IMR-90 (cell line): ENCODE results near the gene UBL7. TPM values are rescaled to one million over a fixed set of nuclear protein-coding genes. Genes with fewer than 3 reads are reported as not detected.
A peak's percentile ranks its signal among the peaks of the same experiment; 100 is the strongest.

Source experiments
- ATAC-seq: fragments of 200-7000 bp; cut with Tn5 transposase; 2 replicates; pipeline ENCODE4 v1.9.1; 2020; ENCODE audit warnings: low read depth, mild to moderate bottlenecking, moderate library complexity
- BruUV-seq: library from RNA; stranded (reverse); fragments of 400-500 nt; replicated peaks from 2 replicates; lab custom pipeline; 2021; lab: Mats Ljungman, UMichigan
- CTCF ChIA-PET: fragments of 300-600 bp; formaldehyde crosslinking; extraction: SDS; loops from one replicate; lab custom pipeline; 2021; ENCODE audit warnings: antibody characterized with exemption; lab: Yijun Ruan, JAX
- POLR2A ChIA-PET: fragments of 300-600 bp; sonication (Branson Sonifier 250); formaldehyde crosslinking; loops from one replicate; lab custom pipeline; 2022; ENCODE audit warnings: antibody characterized with exemption; ENCODE audit not compliant: unreplicated experiment; lab: Charles Lee
- DNase-seq: peaks from one replicate; pipeline ENCODE4 v3.0.0; 2013
- H2AFZ ChIP-seq: replicated peaks from 2 replicates; pipeline ENCODE3; 2013; ENCODE audit warnings: low read length, mild to moderate bottlenecking; ENCODE audit not compliant: poor library complexity
- H2AK5ac ChIP-seq: 2 replicates; pipeline ENCODE4 v1.6.1; 2013; ENCODE audit warnings: low read depth, low read length, inconsistent platforms
- H2AK9ac ChIP-seq: replicated peaks from 2 replicates; pipeline ENCODE3; 2013; ENCODE audit warnings: mild to moderate bottlenecking, low read depth, low read length, moderate library complexity; ENCODE audit not compliant: poor library complexity
- H2BK120ac ChIP-seq: 2 replicates; pipeline ENCODE4 v1.6.1; 2013; ENCODE audit warnings: low read depth, low read length, inconsistent platforms
- H2BK15ac ChIP-seq: 3 replicates; pipeline ENCODE4 v1.6.1; 2013; ENCODE audit warnings: low read depth, low read length, inconsistent platforms
- H2BK20ac ChIP-seq: 2 replicates; pipeline ENCODE4 v1.6.1; 2013; ENCODE audit warnings: low read depth, mild to moderate bottlenecking, inconsistent platforms, low read length, moderate library complexity
- H2BK5ac ChIP-seq: 2 replicates; pipeline ENCODE4 v1.6.1; 2013; ENCODE audit warnings: mild to moderate bottlenecking, low read depth, low read length, inconsistent platforms; ENCODE audit not compliant: poor library complexity, severe bottlenecking
- H3K14ac ChIP-seq: replicated peaks from 2 replicates; pipeline ENCODE4 v1.6.1; 2013; ENCODE audit warnings: low read depth, low read length, inconsistent platforms
- H3K18ac ChIP-seq: 2 replicates; pipeline ENCODE4 v1.6.1; 2013; ENCODE audit warnings: low read depth, low read length, control low read depth
- H3K23ac ChIP-seq: 2 replicates; pipeline ENCODE4 v1.6.1; 2013; ENCODE audit warnings: low read depth, low read length, inconsistent platforms
- H3K27ac ChIP-seq: 2 replicates; pipeline ENCODE4 v1.5.1; 2013; ENCODE audit warnings: mild to moderate bottlenecking, control low read depth, low read length; ENCODE audit not compliant: insufficient read depth
- H3K27me3 ChIP-seq: 2 replicates; pipeline ENCODE4 v1.6.1; 2013; ENCODE audit warnings: low read length; ENCODE audit not compliant: control insufficient read depth, insufficient read depth
- H3K36me3 ChIP-seq: 2 replicates; pipeline ENCODE4 v1.6.1; 2013; ENCODE audit warnings: low read length, mixed read lengths; ENCODE audit not compliant: control insufficient read depth, insufficient read depth
- H3K4ac ChIP-seq: 2 replicates; pipeline ENCODE4 v1.6.1; 2013; ENCODE audit warnings: low read depth, low read length, inconsistent platforms
- H3K4me1 ChIP-seq: 2 replicates; pipeline ENCODE4 v1.6.1; 2013; ENCODE audit warnings: low read length, mixed read lengths; ENCODE audit not compliant: control insufficient read depth, insufficient read depth
- H3K4me2 ChIP-seq: 2 replicates; pipeline ENCODE4 v1.6.1; 2013; ENCODE audit warnings: low read depth, mild to moderate bottlenecking, control low read depth, low read length, moderate library complexity
- H3K4me3 ChIP-seq: 2 replicates; pipeline ENCODE4 v1.5.1; 2013; ENCODE audit warnings: low read depth, mild to moderate bottlenecking, control low read depth, low read length, moderate library complexity; ENCODE audit not compliant: insufficient read depth
- H3K56ac ChIP-seq: 2 replicates; pipeline ENCODE4 v1.6.1; 2013; ENCODE audit warnings: low read length, inconsistent platforms; ENCODE audit not compliant: insufficient read depth; ENCODE audit errors: extremely low read depth
- H3K79me1 ChIP-seq, 2 experiments: 2 replicates each; pipeline ENCODE4 v1.6.1; 2013; ENCODE audit warnings: low read length in 2 of 2, inconsistent platforms in 1 of 2, low read depth in 1 of 2
- H3K9ac ChIP-seq: 2 replicates; pipeline ENCODE4 v1.6.1; 2013; ENCODE audit warnings: low read depth, low read length, control low read depth
- H3K9me1 ChIP-seq: 2 replicates; pipeline ENCODE4 v1.6.1; 2013; ENCODE audit warnings: low read length, inconsistent platforms; ENCODE audit not compliant: insufficient read depth
- H3K9me3 ChIP-seq: 2 replicates; pipeline ENCODE4 v1.6.1; 2013; ENCODE audit warnings: low read length; ENCODE audit not compliant: control insufficient read depth, insufficient read depth
- H4K20me1 ChIP-seq: 2 replicates; pipeline ENCODE4 v1.6.1; 2013; ENCODE audit warnings: low read length, inconsistent platforms; ENCODE audit not compliant: insufficient read depth
- H4K5ac ChIP-seq: 2 replicates; pipeline ENCODE4 v1.6.1; 2013; ENCODE audit warnings: mild to moderate bottlenecking, low read depth, low read length, control low read depth
- H4K8ac ChIP-seq, 2 experiments: 2 replicates each; pipeline ENCODE4 v1.6.1; 2013; ENCODE audit warnings: low read depth in 2 of 2, low read length in 2 of 2, control low read depth in 1 of 2, inconsistent platforms in 1 of 2
- H4K91ac ChIP-seq: 2 replicates; pipeline ENCODE4 v1.6.1; 2013; ENCODE audit warnings: low read depth, low read length, inconsistent platforms; ENCODE audit not compliant: insufficient read depth
- BHLHE40 ChIP-seq: fragments of 150-350 bp; IDR thresholded peaks from 2 replicates; pipeline ENCODE4 v1.6.1; 2016; ENCODE audit warnings: mild to moderate bottlenecking, low read depth, low read length
- CEBPB ChIP-seq: IDR thresholded peaks from 2 replicates; pipeline ENCODE4 v1.6.1; 2012; ENCODE audit warnings: low read depth, low read length, improper control_type of control experiment
- CHD1 ChIP-seq: IDR thresholded peaks from 2 replicates; pipeline ENCODE4 v1.6.1; 2012; ENCODE audit warnings: low read depth, low read length, improper control_type of control experiment
- CTCF ChIP-seq: conservative IDR thresholded peaks from 2 replicates; pipeline ENCODE4 v1.5.1; 2012; ENCODE audit warnings: mild to moderate bottlenecking, low read depth, low read length, improper control_type of control experiment
- FOS ChIP-seq: fragments of 150-350 bp; IDR thresholded peaks from 2 replicates; pipeline ENCODE4 v1.6.1; 2016; ENCODE audit warnings: low read depth, low read length
- MAFK ChIP-seq: IDR thresholded peaks from 2 replicates; pipeline ENCODE4 v1.6.1; 2012; ENCODE audit warnings: low read depth, low read length, improper control_type of control experiment
- MAZ ChIP-seq: IDR thresholded peaks from 2 replicates; pipeline ENCODE4 v1.6.1; 2012; ENCODE audit warnings: low read depth, mild to moderate bottlenecking, low read length, improper control_type of control experiment, moderate library complexity, borderline replicate concordance
- MXI1 ChIP-seq: IDR thresholded peaks from 2 replicates; pipeline ENCODE4 v1.6.1; 2012; ENCODE audit warnings: low read depth, mild to moderate bottlenecking, low read length, moderate library complexity, borderline replicate concordance
- NFE2L2 ChIP-seq: fragments of 150-350 bp; IDR thresholded peaks from 2 replicates; pipeline ENCODE4 v1.6.1; 2016; ENCODE audit warnings: low read depth, mild to moderate bottlenecking, low read length
- POLR2A ChIP-seq: IDR thresholded peaks from 2 replicates; pipeline ENCODE4 v1.6.1; 2012; ENCODE audit warnings: mild to moderate bottlenecking, low read depth, low read length
- RAD21 ChIP-seq: IDR thresholded peaks from 2 replicates; pipeline ENCODE4 v1.6.1; 2012; ENCODE audit warnings: low read length, improper control_type of control experiment
- RCOR1 ChIP-seq: IDR thresholded peaks from 2 replicates; pipeline ENCODE4 v1.6.1; 2012; ENCODE audit warnings: mild to moderate bottlenecking, low read length, improper control_type of control experiment; ENCODE audit not compliant: insufficient replicate concordance
- RFX5 ChIP-seq: IDR thresholded peaks from 2 replicates; pipeline ENCODE4 v1.8.0; 2012; ENCODE audit warnings: low read depth, mild to moderate bottlenecking, low read length, moderate library complexity
- SMC3 ChIP-seq: fragments of 150-350 bp; IDR thresholded peaks from 2 replicates; pipeline ENCODE4 v1.6.1; 2016; ENCODE audit warnings: low read depth, mild to moderate bottlenecking, antibody characterized with exemption, low read length, moderate library complexity
- WGBS, 2 experiments: methylation state at CpG; one replicate each; pipeline versions ENCODE4 v1.1.5 to v1.1.7; 2013; ENCODE audit warnings: missing lambda C conversion rate in 2 of 2; ENCODE audit not compliant: insufficient read length in 1 of 2; ENCODE audit errors: extremely low coverage in 2 of 2; 5-methylcytosine and 5-hydroxymethylcytosine counted together
- dilution Hi-C: fragments of 300-500 bp; cut with HindIII; formaldehyde crosslinking; loops from one replicate; pipeline ENCODE4 v1.14.3; 2018; ENCODE audit warnings: low sequenced_read_pairs; ENCODE audit not compliant: unreplicated experiment
- in situ Hi-C: fragments of 300-500 bp; cut with MboI; formaldehyde crosslinking; loops from 3 replicates; pipeline ENCODE4 v1.14.3; 2019; ENCODE audit warnings: low sequenced_read_pairs, inconsistent platforms, mixed read lengths
- intact Hi-C: fragments of 100-400 bp; cut with micrococcal nuclease; formaldehyde crosslinking; loops from 2 replicates; pipeline ENCODE4 v1.10.0; 2022
- polyA plus RNA-seq, 3 experiments: library from polyadenylated mRNA; depleted of rRNA; stranded (reverse); fragments of >200 nt; gene quantifications; 2 replicates each; pipeline ENCODE4 v1.2.3, GENCODE V29; 2012; ENCODE audit warnings: low replicate concordance in 1 of 3
- total RNA-seq: library from RNA; depleted of rRNA; stranded (reverse); fragments of >200 nt; gene quantifications from 2 replicates; pipeline ENCODE4 v1.2.3, GENCODE V29; 2012
- TF ChIP-seq, protein P1 (sequence below): fragments of 150-350 bp; IDR thresholded peaks from 2 replicates; pipeline ENCODE4 v1.6.1; 2017; ENCODE audit warnings: mild to moderate bottlenecking, antibody characterized with exemption, low read length, low read depth
- TF ChIP-seq, protein P2 (sequence below): fragments of 150-350 bp; IDR thresholded peaks from 2 replicates; pipeline ENCODE4 v1.6.1; 2016; ENCODE audit warnings: low read depth, mild to moderate bottlenecking, low read length, moderate library complexity, borderline replicate concordance

The UBL7 gene
- total and polyA plus RNA-seq, 2 of the 4 experiments (the other 2 are of a cell fraction) = 68.1 to 78.4 TPM

GRCh38 chr15:74414081-74414580, 46.8 kb downstream of the UBL7 start:
- Histone ChIP-seq H3K14ac (no peak overlapping the region), H2AK9ac (peak overlapping the region; percentile 37), H3K9ac (no peak overlapping the region), H4K20me1 (no peaks in the 10 kb centered on the region), H3K27me3 (no peaks in the 10 kb centered on the region), H3K18ac (no peak overlapping the region), H4K91ac (no peak overlapping the region), H3K9me3 (no peaks in the 10 kb centered on the region), H3K4me1 (peaks cover 5% of the 10 kb centered on the region), H2BK20ac (no peak overlapping the region), H4K8ac (no peak overlapping the region), H3K9me1 (peaks cover 14% of the 10 kb centered on the region), H3K56ac (no peak overlapping the region), H3K23ac (no peak overlapping the region), H3K4ac (no peak overlapping the region), H2BK15ac (no peak overlapping the region), H2AK5ac (no peak overlapping the region), H2AFZ (no peak overlapping the region), H3K27ac (no peak overlapping the region), H2BK5ac (no peak overlapping the region), H3K4me2 (no peak overlapping the region), H3K79me1 (peaks cover 22 to 52% of the 10 kb centered on the region in 2 experiments), H4K5ac (no peak overlapping the region), H3K4me3 (no peak overlapping the region), H3K36me3 (peaks cover 10% of the 10 kb centered on the region), H2BK120ac (no peak overlapping the region)
- no peak for ATAC-seq
- in situ Hi-C loops (no loop called here), dilution Hi-C loops (no loop called here), intact Hi-C loops (no loop called here)
- CTCF ChIA-PET = no interaction called here
- TF ChIP-seq POLR2A (no peak), CHD1 (no peak), MXI1 (no peak), MAZ (no peak), RAD21 (no peak), SMC3 (no peak), NFE2L2 (no peak), FOS (no peak), RFX5 (no peak), BHLHE40 (no peak), MAFK (no peak), CTCF (no peak), CEBPB (no peak), RCOR1 (no peak)
- TF ChIP-seq, protein P1, sequence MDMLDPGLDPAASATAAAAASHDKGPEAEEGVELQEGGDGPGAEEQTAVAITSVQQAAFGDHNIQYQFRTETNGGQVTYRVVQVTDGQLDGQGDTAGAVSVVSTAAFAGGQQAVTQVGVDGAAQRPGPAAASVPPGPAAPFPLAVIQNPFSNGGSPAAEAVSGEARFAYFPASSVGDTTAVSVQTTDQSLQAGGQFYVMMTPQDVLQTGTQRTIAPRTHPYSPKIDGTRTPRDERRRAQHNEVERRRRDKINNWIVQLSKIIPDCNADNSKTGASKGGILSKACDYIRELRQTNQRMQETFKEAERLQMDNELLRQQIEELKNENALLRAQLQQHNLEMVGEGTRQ = no peak
- TF ChIP-seq, protein P2, sequence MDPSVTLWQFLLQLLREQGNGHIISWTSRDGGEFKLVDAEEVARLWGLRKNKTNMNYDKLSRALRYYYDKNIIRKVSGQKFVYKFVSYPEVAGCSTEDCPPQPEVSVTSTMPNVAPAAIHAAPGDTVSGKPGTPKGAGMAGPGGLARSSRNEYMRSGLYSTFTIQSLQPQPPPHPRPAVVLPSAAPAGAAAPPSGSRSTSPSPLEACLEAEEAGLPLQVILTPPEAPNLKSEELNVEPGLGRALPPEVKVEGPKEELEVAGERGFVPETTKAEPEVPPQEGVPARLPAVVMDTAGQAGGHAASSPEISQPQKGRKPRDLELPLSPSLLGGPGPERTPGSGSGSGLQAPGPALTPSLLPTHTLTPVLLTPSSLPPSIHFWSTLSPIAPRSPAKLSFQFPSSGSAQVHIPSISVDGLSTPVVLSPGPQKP = no peak
- POLR2A ChIA-PET = no interaction called here
- 100% methylated on average over 1 of the region's 5 CpGs; no CpG with 5 or more reads in 1 of the 2 experiments for WGBS, 2 experiments
- DNase-seq = no peak
- no TSS peak for BruUV-seq
